ENCODE data around the gene CALHM2. TPM values are rescaled to one million over a fixed set of nuclear protein-coding genes. Genes with fewer than 3 reads are reported as not detected.
"Not testable (repeated sequence)": the region's sequence is repeated elsewhere in the genome, so short reads cannot be mapped to it uniquely, and the experiment has no call there.

Gene CALHM2
- total RNA-seq, 1 donor from 2014 or later, result 0.25 TPM

DNA sequence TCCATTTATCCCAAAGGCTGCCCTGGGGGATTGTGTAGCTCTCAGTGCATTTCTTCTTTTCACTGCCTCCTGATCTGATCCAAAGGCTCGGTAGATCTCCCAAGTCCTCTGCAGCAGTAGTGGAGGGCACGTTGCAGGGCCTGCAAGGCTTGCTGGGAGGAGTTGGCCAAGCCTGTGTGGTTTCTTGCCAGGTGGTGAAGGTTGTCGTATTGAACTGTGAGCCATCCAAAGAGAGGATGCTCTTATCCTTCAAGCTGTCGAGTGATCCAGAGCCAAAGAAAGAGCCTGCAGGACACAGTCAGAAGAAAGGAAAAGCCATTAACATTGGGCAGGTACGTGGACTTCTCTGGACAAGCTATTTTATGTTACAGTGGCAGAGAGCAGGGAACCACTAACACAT, 34.6 kb downstream of the CALHM2 start:
- TF ChIP-seq CTCF (IDR thresholded peaks at IDR 0.05; ENCODE audit: insufficient read depth, low read length, poor library complexity, severe bottlenecking), result no peak
- peaks cover 4% of the 10 kb centered on the region for H3K36me3 ChIP-seq (ENCODE audit: control insufficient read depth, insufficient read depth, low read length)
- no peaks in the 10 kb centered on the region for H3K27me3 ChIP-seq (ENCODE audit: control insufficient read depth, insufficient read depth, low read length)
- no peak overlapping the region for H3K4me3 ChIP-seq (ENCODE audit: low read depth, low read length)
- no peak for DNase-seq (ENCODE audit: low read depth)

- not testable (repeated sequence) for H3K36me3 ChIP-seq (ENCODE audit: control insufficient read depth, insufficient read depth, low read length); H3K4me3 ChIP-seq (ENCODE audit: low read depth, low read length); H3K27me3 ChIP-seq (ENCODE audit: control insufficient read depth, insufficient read depth, low read length); DNase-seq (ENCODE audit: low read depth)
Observed at GRCh38 chr10:103417148-103417469, 35.1 kb downstream of the CALHM2 start.

GRCh38 chr10:103416436-103417147, 35.6 kb downstream of the CALHM2 start:
- Histone ChIP-seq H3K36me3 (ENCODE audit: control insufficient read depth, insufficient read depth, low read length) (peaks cover 4% of the 10 kb centered on the region), H3K27me3 (ENCODE audit: control insufficient read depth, insufficient read depth, low read length) (no peaks in the 10 kb centered on the region), H3K4me3 (ENCODE audit: low read depth, low read length) (no peak overlapping the region)
- peak; percentile 31 for DNase-seq (ENCODE audit: low read depth)
- TF ChIP-seq CTCF (IDR thresholded peaks at IDR 0.05; ENCODE audit: insufficient read depth, low read length, poor library complexity, severe bottlenecking), result peak; percentile 40

- DNase-seq (ENCODE audit: low read depth), result no peak
- TF ChIP-seq CTCF (IDR thresholded peaks at IDR 0.05; ENCODE audit: insufficient read depth, low read length, poor library complexity, severe bottlenecking), result no peak
- Histone ChIP-seq H3K36me3 (ENCODE audit: control insufficient read depth, insufficient read depth, low read length) (peaks cover 4% of the 10 kb centered on the region), H3K4me3 (ENCODE audit: low read depth, low read length) (no peak overlapping the region), H3K27me3 (ENCODE audit: control insufficient read depth, insufficient read depth, low read length) (no peaks in the 10 kb centered on the region)
Observed at GRCh38 chr10:103415581-103415980, 36.6 kb downstream of the CALHM2 start.

- no peak for DNase-seq (ENCODE audit: low read depth)
- peaks cover 4% of the 10 kb centered on the region for H3K36me3 ChIP-seq (ENCODE audit: control insufficient read depth, insufficient read depth, low read length)
- H3K4me3 ChIP-seq (ENCODE audit: low read depth, low read length), result no peak overlapping the region
- no peak for TF ChIP-seq CTCF (IDR thresholded peaks at IDR 0.05; ENCODE audit: insufficient read depth, low read length, poor library complexity, severe bottlenecking)
- H3K27me3 ChIP-seq (ENCODE audit: control insufficient read depth, insufficient read depth, low read length), result no peaks in the 10 kb centered on the region
Observed at GRCh38 chr10:103413564-103413963, 38.6 kb downstream of the CALHM2 start.

DNA sequence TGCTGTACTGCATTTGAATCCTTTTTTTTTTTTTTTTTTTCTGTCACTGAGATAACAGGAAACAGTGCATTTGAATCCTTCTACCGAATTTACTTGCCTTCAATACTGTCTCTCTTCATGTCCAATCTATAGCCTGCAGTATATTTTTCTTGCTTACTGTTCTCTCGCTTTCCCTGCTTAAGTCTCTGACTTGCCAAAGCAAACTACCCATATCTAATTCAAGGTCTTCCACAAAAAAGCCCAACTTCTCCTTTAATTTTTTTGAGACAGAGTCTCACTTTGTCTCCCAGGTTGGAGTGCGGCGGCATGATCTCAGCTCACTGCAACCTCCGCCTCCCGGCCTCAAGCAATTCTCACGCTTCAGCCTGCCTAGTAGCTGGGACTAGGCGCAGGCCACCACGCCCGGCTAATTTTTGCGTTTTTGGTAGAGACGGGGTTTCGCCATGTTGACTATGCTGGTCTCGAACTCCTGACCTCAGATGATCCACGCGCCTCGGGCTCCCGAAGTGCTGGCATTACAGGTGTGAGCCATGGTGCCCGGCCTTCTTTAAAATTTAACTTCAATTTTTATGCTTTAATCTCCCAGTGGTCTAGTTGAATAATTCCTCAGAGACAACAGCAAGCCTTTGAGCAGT, 54.9 kb downstream of the CALHM2 start:
- H3K27me3 ChIP-seq (ENCODE audit: control insufficient read depth, insufficient read depth, low read length), result no peaks in the 10 kb centered on the region
- H3K36me3 ChIP-seq (ENCODE audit: control insufficient read depth, insufficient read depth, low read length), result peaks cover 2% of the 10 kb centered on the region

More for the DNA sequence above, 54.9 kb downstream of the CALHM2 start:
- peak overlapping the region; percentile 86 for H3K4me3 ChIP-seq (ENCODE audit: low read depth, low read length)
- TF ChIP-seq CTCF (IDR thresholded peaks at IDR 0.05; ENCODE audit: insufficient read depth, low read length, poor library complexity, severe bottlenecking), result no peak
- DNase-seq (ENCODE audit: low read depth), result no peak
